Skeletal muscle satellite cell (primary cell): ENCODE data around the gene TAAR9. TPM values are rescaled to one million over a fixed set of nuclear protein-coding genes. Genes with fewer than 3 reads are reported as not detected.

Experiments
- H3K27me3 ChIP-seq: 2 replicates; pipeline ENCODE4 v1.7.0; 2013; ENCODE audit warnings: low read length; ENCODE audit not compliant: control insufficient read depth, insufficient read depth
- H3K36me3 ChIP-seq: 2 replicates; pipeline ENCODE4 v1.7.0; 2013; ENCODE audit warnings: mild to moderate bottlenecking, control low read depth, low read length; ENCODE audit not compliant: insufficient read depth
- H3K4me1 ChIP-seq: 2 replicates; pipeline ENCODE4 v1.7.0; 2013; ENCODE audit warnings: low read length; ENCODE audit not compliant: control insufficient read depth, insufficient read depth
- H3K4me2 ChIP-seq: 2 replicates; pipeline ENCODE4 v1.7.0; 2013; ENCODE audit warnings: mild to moderate bottlenecking, low read length
- H3K4me3 ChIP-seq: 2 replicates; pipeline ENCODE4 v1.7.0; 2013; ENCODE audit warnings: low read length
- H3K9ac ChIP-seq: 2 replicates; pipeline ENCODE4 v1.7.0; 2013; ENCODE audit warnings: mild to moderate bottlenecking, low read depth, low read length, moderate library complexity
- H3K9me3 ChIP-seq: replicated peaks from 2 replicates; pipeline ENCODE4 v1.7.0; 2013; ENCODE audit warnings: mild to moderate bottlenecking, control low read depth, low read length
- total RNA-seq: library from RNA; depleted of rRNA; stranded (reverse); fragments of >200 nt; gene quantifications from 2 replicates; pipeline ENCODE4 v1.2.3, GENCODE V29; 2012; rRNA removed

Gene TAAR9, protein sequence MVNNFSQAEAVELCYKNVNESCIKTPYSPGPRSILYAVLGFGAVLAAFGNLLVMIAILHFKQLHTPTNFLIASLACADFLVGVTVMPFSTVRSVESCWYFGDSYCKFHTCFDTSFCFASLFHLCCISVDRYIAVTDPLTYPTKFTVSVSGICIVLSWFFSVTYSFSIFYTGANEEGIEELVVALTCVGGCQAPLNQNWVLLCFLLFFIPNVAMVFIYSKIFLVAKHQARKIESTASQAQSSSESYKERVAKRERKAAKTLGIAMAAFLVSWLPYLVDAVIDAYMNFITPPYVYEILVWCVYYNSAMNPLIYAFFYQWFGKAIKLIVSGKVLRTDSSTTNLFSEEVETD
- not detected in 2 replicates for total RNA-seq

GRCh38 chr6:132537977-132538376, at the start of gene TAAR9:
Gene TAAR9, plus strand, starts transcription at chr6:132538277. Its CDS starts 13 bp downstream, at chr6:132538290.
- Histone ChIP-seq H3K36me3 (no peaks in the 10 kb centered on the region), H3K9ac (no peak within 1 kb of the TSS), H3K4me2 (no peak within 1 kb of the TSS), H3K27me3 (peaks cover 51% of the 10 kb centered on the region), H3K4me1 (no peaks in the 10 kb centered on the region), H3K9me3 (no peaks in the 10 kb centered on the region), H3K4me3 (no peak within 1 kb of the TSS)

DNA sequence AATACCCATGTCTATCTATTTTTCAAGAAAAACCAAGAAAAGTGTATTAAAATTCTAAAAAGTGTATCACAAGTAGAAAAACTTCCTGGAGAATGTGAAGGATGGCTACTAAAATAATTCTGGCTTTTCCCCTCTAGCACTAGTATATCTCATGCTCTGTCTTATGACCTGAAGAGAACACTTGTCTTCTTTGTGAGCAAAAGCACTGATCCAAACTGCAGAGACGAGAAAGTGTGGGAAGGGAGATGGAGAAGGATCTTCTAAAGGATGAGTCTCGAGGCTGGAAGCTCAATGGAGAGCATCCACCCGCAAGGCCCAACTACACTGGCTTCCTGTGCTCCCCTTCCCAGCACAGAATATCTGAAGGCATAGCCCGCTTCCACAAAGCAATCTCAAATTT, 48.7 kb upstream of the TAAR9 start:
- Histone ChIP-seq H3K27me3 (no peaks in the 10 kb centered on the region), H3K4me3 (no peak overlapping the region), H3K9ac (no peak overlapping the region), H3K4me2 (no peak overlapping the region), H3K4me1 (peaks cover 8% of the 10 kb centered on the region), H3K36me3 (no peaks in the 10 kb centered on the region), H3K9me3 (no peaks in the 10 kb centered on the region)

DNA sequence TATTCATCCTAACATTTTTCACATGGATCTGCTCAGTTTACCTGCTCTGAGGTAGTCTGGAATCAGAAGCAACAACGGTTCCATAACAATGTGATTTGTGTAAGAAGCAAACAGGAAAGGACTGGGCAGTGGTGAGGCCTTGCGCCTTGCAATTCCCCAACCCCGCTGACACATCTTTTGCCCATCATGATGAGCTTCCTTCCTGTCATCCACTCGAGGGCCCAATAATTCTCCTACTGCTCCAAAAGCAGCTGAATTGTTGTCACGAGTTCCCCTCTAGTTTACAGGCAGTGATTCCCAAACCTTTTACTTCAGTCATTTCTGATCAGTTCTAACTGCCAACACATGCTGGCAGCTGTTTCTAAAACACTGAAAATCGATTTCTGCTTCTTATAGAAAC, 48.1 kb upstream of the TAAR9 start:
- no peaks in the 10 kb centered on the region for H3K36me3 ChIP-seq
- H3K9me3 ChIP-seq = no peaks in the 10 kb centered on the region
- H3K9ac ChIP-seq = no peak overlapping the region
- H3K4me1 ChIP-seq = peaks cover 11% of the 10 kb centered on the region
- no peak overlapping the region for H3K4me2 ChIP-seq
- H3K4me3 ChIP-seq = no peak overlapping the region
- no peaks in the 10 kb centered on the region for H3K27me3 ChIP-seq

GRCh38 chr6:132490478-132491204, 47.4 kb upstream of the TAAR9 start:
- H3K4me3 ChIP-seq = no peak overlapping the region
- no peak overlapping the region for H3K9ac ChIP-seq

GRCh38 chr6:132491303-132491702, 46.8 kb upstream of the TAAR9 start:
- Histone ChIP-seq H3K4me1 (peaks cover 14% of the 10 kb centered on the region), H3K4me2 (no peak overlapping the region), H3K36me3 (no peaks in the 10 kb centered on the region), H3K27me3 (no peaks in the 10 kb centered on the region), H3K9me3 (no peaks in the 10 kb centered on the region), H3K9ac (no peak overlapping the region), H3K4me3 (no peak overlapping the region)

More at GRCh38 chr6:132490478-132491204, 47.4 kb upstream of the TAAR9 start:
- H3K36me3 ChIP-seq = no peaks in the 10 kb centered on the region
- no peak overlapping the region for H3K4me2 ChIP-seq
- peaks cover 14% of the 10 kb centered on the region for H3K4me1 ChIP-seq
- H3K27me3 ChIP-seq = no peaks in the 10 kb centered on the region
- H3K9me3 ChIP-seq = no peaks in the 10 kb centered on the region

- no peaks in the 10 kb centered on the region for H3K9me3 ChIP-seq
- H3K4me2 ChIP-seq = no peak overlapping the region
- H3K9ac ChIP-seq = no peak overlapping the region
- peaks cover 14% of the 10 kb centered on the region for H3K4me1 ChIP-seq
- H3K4me3 ChIP-seq = no peak overlapping the region
- H3K27me3 ChIP-seq = no peaks in the 10 kb centered on the region
- H3K36me3 ChIP-seq = no peaks in the 10 kb centered on the region
Observed at GRCh38 chr6:132491881-132492280, 46.2 kb upstream of the TAAR9 start.

DNA sequence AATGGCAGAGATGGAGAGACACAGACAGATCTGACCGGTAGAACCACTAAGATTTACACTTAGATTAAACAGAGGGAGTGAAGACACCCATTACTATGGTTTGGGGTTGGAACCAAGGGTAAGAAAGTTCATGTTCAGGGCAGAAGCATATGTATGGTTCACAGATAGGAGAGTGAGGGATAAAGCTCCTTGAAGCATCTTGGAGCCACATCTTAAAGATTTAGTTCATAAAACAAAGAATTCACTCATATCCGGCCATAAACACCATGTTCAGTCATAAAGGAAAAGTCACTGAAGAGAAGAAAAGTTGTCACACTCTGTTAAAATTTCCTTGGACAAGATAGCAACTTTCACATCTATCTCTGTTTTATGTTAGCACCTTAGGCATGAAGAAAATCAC, 43.1 kb upstream of the TAAR9 start:
- no peak overlapping the region for H3K4me3 ChIP-seq
- no peaks in the 10 kb centered on the region for H3K27me3 ChIP-seq
- H3K4me2 ChIP-seq = no peak overlapping the region
- peaks cover 14% of the 10 kb centered on the region for H3K4me1 ChIP-seq
- peaks cover 5% of the 10 kb centered on the region for H3K36me3 ChIP-seq
- H3K9ac ChIP-seq = no peak overlapping the region
- no peaks in the 10 kb centered on the region for H3K9me3 ChIP-seq

DNA sequence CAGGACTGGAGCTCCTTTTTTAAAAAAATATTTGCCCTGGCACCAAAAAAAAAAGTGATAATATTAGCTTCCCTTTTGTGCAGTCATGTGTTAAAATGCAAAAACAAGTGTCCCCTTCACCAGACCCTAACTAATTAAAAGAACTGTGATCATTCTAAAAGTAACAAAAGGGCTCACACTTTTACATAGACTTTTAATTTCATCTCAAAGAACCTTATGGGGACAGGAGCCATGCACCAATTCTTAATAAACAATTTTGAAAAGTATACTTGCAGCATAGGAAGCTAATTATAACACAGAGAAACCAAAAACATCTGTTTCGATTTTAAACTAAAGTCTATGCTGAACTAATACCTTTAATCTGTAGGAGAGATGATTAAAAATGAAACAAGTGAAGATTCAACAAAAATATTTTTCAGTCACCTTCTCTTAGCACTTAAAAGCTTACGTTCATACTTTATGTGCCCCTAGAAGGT, 42.4 kb upstream of the TAAR9 start:
- H3K4me2 ChIP-seq = no peak overlapping the region
- H3K4me3 ChIP-seq = no peak overlapping the region
- no peak overlapping the region for H3K9ac ChIP-seq
- H3K9me3 ChIP-seq = no peaks in the 10 kb centered on the region
- H3K27me3 ChIP-seq = no peaks in the 10 kb centered on the region
- peaks cover 14% of the 10 kb centered on the region for H3K4me1 ChIP-seq
- peaks cover 10% of the 10 kb centered on the region for H3K36me3 ChIP-seq

GRCh38 chr6:132496519-132497180, 41.4 kb upstream of the TAAR9 start:
- peaks cover 8% of the 10 kb centered on the region for H3K4me1 ChIP-seq
- no peaks in the 10 kb centered on the region for H3K27me3 ChIP-seq
- H3K4me3 ChIP-seq = no peak overlapping the region
- H3K9ac ChIP-seq = no peak overlapping the region
- H3K4me2 ChIP-seq = no peak overlapping the region
- peaks cover 18% of the 10 kb centered on the region for H3K36me3 ChIP-seq
- no peaks in the 10 kb centered on the region for H3K9me3 ChIP-seq

DNA sequence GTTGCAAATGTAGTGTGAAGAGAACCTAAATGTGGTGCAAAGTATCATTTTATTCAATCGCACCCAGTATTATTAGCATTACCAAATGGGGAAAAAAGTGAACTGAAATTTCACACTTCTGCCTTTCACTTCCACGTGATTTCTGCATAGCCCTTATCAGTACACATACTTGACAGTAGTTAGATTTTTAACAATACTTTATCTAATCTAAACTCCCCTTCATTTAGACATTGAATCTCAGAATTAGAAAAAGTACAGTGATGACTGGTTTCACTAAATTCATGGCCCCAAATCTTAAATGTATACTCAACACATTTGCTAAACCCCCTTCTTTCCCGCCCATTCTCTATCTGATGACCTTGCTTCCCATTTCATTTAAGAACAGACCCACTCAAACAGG, 39.4 kb upstream of the TAAR9 start:
- H3K9ac ChIP-seq = no peak overlapping the region
- peaks cover 5% of the 10 kb centered on the region for H3K4me1 ChIP-seq
- H3K9me3 ChIP-seq = no peaks in the 10 kb centered on the region
- H3K4me2 ChIP-seq = no peak overlapping the region
- H3K36me3 ChIP-seq = peaks cover 24% of the 10 kb centered on the region
- H3K27me3 ChIP-seq = no peaks in the 10 kb centered on the region
- H3K4me3 ChIP-seq = no peak overlapping the region

- Histone ChIP-seq H3K4me2 (no peak overlapping the region), H3K9me3 (no peaks in the 10 kb centered on the region), H3K27me3 (no peaks in the 10 kb centered on the region), H3K36me3 (peaks cover 24% of the 10 kb centered on the region), H3K4me3 (no peak overlapping the region), H3K9ac (no peak overlapping the region), H3K4me1 (peaks cover 5% of the 10 kb centered on the region)
Observed at GRCh38 chr6:132499757-132500156, 38.3 kb upstream of the TAAR9 start.
